HepG2 (cell line): ENCODE data around the gene PRDM15. TPM values are rescaled to one million over a fixed set of nuclear protein-coding genes. Genes with fewer than 3 reads are reported as not detected.

Experiments used
- ATAC-seq: fragments of 200-7000 bp; cut with Tn5 transposase; 3 replicates; pipeline ENCODE4 v1.9.1; 2020; ENCODE audit warnings: mild to moderate bottlenecking, moderate library complexity
- BruUV-seq: library from RNA; stranded (reverse); fragments of 400-500 nt; replicated peaks from 2 replicates; lab custom pipeline; 2021; lab: Mats Ljungman, UMichigan
- CTCF ChIA-PET: fragments of 300-600 bp; formaldehyde crosslinking; extraction: SDS; loops from one replicate; lab custom pipeline; 2021; ENCODE audit warnings: low total read pairs, inconsistent platforms, low intra/inter-chr PET ratio; lab: Yijun Ruan, JAX
- POLR2A ChIA-PET: fragments of 350-600 bp; sonication (Branson Sonifier 250); formaldehyde crosslinking; loops from one replicate; lab custom pipeline; 2020; ENCODE audit warnings: antibody characterized with exemption, inconsistent platforms; lab: Yijun Ruan, JAX
- DNase-seq: peaks from one replicate; pipeline ENCODE4 v3.0.0-alpha.2; 2015; ENCODE audit warnings: low spot score
- FAIRE-seq: peaks from 3 replicates; lab custom pipeline; 2011; peaks lifted over from hg19 to GRCh38; lab: Jason Lieb, UNC
- H2AFZ ChIP-seq: one replicate; pipeline ENCODE4 v1.6.1; 2011; ENCODE audit warnings: low read length, inconsistent platforms
- H3K27ac ChIP-seq: fragments of 300-600 bp; 3 replicates; pipeline ENCODE4 v1.8.0; 2011; ENCODE audit warnings: mixed run types, mild to moderate bottlenecking, mixed read lengths, low read length, inconsistent platforms; ENCODE audit not compliant: insufficient read depth; ENCODE audit errors: extremely low read length
- H3K27me3 ChIP-seq, 2 experiments: fragments of 200-600 bp in 1 of 2; 2 replicates in 1 of 2; 3 replicates in 1 of 2; pipeline versions ENCODE4 v1.6.0 to v1.8.0; 2011; ENCODE audit warnings: low read length in 2 of 2, mild to moderate bottlenecking in 2 of 2, moderate library complexity in 2 of 2, inconsistent platforms in 1 of 2; ENCODE audit not compliant: insufficient read depth in 2 of 2, control insufficient read depth in 1 of 2
- H3K36me3 ChIP-seq, 2 experiments: fragments of 200-600 bp in 1 of 2; replicated peaks in 1 of 2; 2 replicates in 1 of 2; 3 replicates in 1 of 2; pipeline versions ENCODE4 v1.5.1 to v1.8.0; 2011; ENCODE audit warnings: low read length in 2 of 2, inconsistent platforms in 1 of 2; ENCODE audit not compliant: insufficient read depth in 2 of 2, control insufficient read depth in 1 of 2
- H3K4me1 ChIP-seq: 2 replicates; pipeline ENCODE4 v1.5.1; 2012; ENCODE audit warnings: low read length, inconsistent platforms; ENCODE audit not compliant: insufficient read depth
- H3K4me2 ChIP-seq: 2 replicates; pipeline ENCODE4 v1.6.0; 2011; ENCODE audit warnings: low read depth, low read length, inconsistent platforms
- H3K4me3 ChIP-seq, 3 experiments: fragments of 200-600 bp in 1 of 3; sonication (generic), shearing (Covaris generic) in 1 of 3; replicated peaks in 1 of 3; 2 replicates each; pipeline ENCODE4 v1.5.1; 2011 to 2016; ENCODE audit warnings: low read length in 3 of 3, inconsistent platforms in 2 of 3, low read depth in 2 of 3, mild to moderate bottlenecking in 2 of 3, control low read depth in 1 of 3, mixed read lengths in 1 of 3; ENCODE audit not compliant: insufficient read depth in 1 of 3
- H3K79me2 ChIP-seq: one replicate; pipeline ENCODE4 v1.6.1; 2011; ENCODE audit warnings: low read length, inconsistent platforms; ENCODE audit not compliant: insufficient read depth
- H3K9ac ChIP-seq: 2 replicates; pipeline ENCODE4 v1.6.0; 2011; ENCODE audit warnings: mild to moderate bottlenecking, low read depth, low read length, inconsistent platforms; ENCODE audit not compliant: insufficient read depth
- H3K9me3 ChIP-seq: 2 replicates; pipeline ENCODE4 v1.5.1; 2012; ENCODE audit warnings: mild to moderate bottlenecking, low read length
- H4K20me1 ChIP-seq: 2 replicates; pipeline ENCODE4 v1.6.0; 2011; ENCODE audit warnings: inconsistent platforms, mild to moderate bottlenecking, low read length, moderate library complexity; ENCODE audit not compliant: insufficient read depth
- GATAD1 ChIP-seq: IDR thresholded peaks from 2 replicates; pipeline ENCODE4 v1.6.1; 2016; ENCODE audit warnings: missing genetic modification reagents, missing compliant biosample characterization
- GATAD2A ChIP-seq: IDR thresholded peaks from 2 replicates; pipeline ENCODE4 v1.6.1; 2016
- HDAC6 ChIP-seq: fragments of 200-600 bp; sonication (generic); IDR thresholded peaks from 2 replicates; pipeline ENCODE4 v1.7.0; 2017; ENCODE audit warnings: mild to moderate bottlenecking, antibody characterized with exemption, low read length, low read depth
- SMARCC2 ChIP-seq: fragments of 450-650 bp; IDR thresholded peaks from 2 replicates; pipeline ENCODE4 v1.6.1; 2017; ENCODE audit warnings: antibody characterized with exemption, mild to moderate bottlenecking
- TOPORS ChIP-seq: sonication (generic); formaldehyde crosslinking; IDR thresholded peaks from 2 replicates; pipeline ENCODE4 v1.8.0; 2023; ENCODE audit warnings: mild to moderate bottlenecking, missing genetic modification reagents
- ZNF232 ChIP-seq: sonication (generic); formaldehyde crosslinking; IDR thresholded peaks from 2 replicates; pipeline ENCODE4 v1.4.0; 2020; ENCODE audit warnings: missing genetic modification reagents, borderline replicate concordance
- ZNF260 ChIP-seq: sonication (generic); formaldehyde crosslinking; IDR thresholded peaks from 2 replicates; pipeline ENCODE4 v1.4.0; 2020; ENCODE audit warnings: missing genetic modification reagents, low read depth, mild to moderate bottlenecking, borderline replicate concordance
- ZNF367 ChIP-seq: sonication (generic); formaldehyde crosslinking; IDR thresholded peaks from 2 replicates; pipeline ENCODE4 v1.4.0; 2020; ENCODE audit warnings: missing genetic modification reagents, borderline replicate concordance
- ZNF569 ChIP-seq: sonication (generic); formaldehyde crosslinking; IDR thresholded peaks from 2 replicates; pipeline ENCODE4 v1.5.0; 2020; ENCODE audit warnings: mild to moderate bottlenecking, missing genetic modification reagents, moderate library complexity, borderline replicate concordance
- ZNF605 ChIP-seq: sonication (generic); formaldehyde crosslinking; IDR thresholded peaks from 2 replicates; pipeline ENCODE4 v1.8.0; 2022; ENCODE audit warnings: mild to moderate bottlenecking, missing genetic modification reagents
- ZNF644 ChIP-seq: IDR thresholded peaks from 2 replicates; pipeline ENCODE4 v1.6.1; 2016; ENCODE audit warnings: low read depth
- ZNF674 ChIP-seq: sonication (generic); formaldehyde crosslinking; IDR thresholded peaks from 2 replicates; pipeline ENCODE4 v1.5.0; 2020; ENCODE audit warnings: low read depth, mild to moderate bottlenecking, missing genetic modification reagents
- WGBS: methylation state at CpG from one replicate; pipeline ENCODE4 v1.1.6; 2017; ENCODE audit warnings: low lambda C conversion rate; 5-methylcytosine and 5-hydroxymethylcytosine counted together
- in situ Hi-C: cut with HindIII; loops from 2 replicates; pipeline ENCODE4 v1.10.0; 2017; ENCODE audit warnings: low pct_unique_long_range_greater_than_20kb; ENCODE audit not compliant: extremely low pct_ligation_motif_present
- intact Hi-C: fragments of 100-400 bp; cut with micrococcal nuclease; formaldehyde crosslinking; loops from one replicate; pipeline ENCODE4 v1.10.0; 2022; ENCODE audit not compliant: unreplicated experiment
- polyA plus RNA-seq, 8 experiments: library from polyadenylated mRNA; depleted of rRNA in 3 of 8; stranded (reverse) in 7 of 8; unstranded in 1 of 8; fragments of >200 nt; fragmentation: Illumina TruSeq in 4 of 8; extraction: Trizol in 4 of 8; gene quantifications; 2 replicates each; pipeline versions ENCODE4 v1.2.1 to v1.2.3, GENCODE V29; 2011 to 2016; ENCODE audit warnings: low read depth in 4 of 8, missing spikeins in 1 of 8, mixed read lengths in 1 of 8; ENCODE audit not compliant: insufficient read depth in 1 of 8
- total RNA-seq, 5 experiments: library from RNA; depleted of rRNA; stranded (reverse); fragments of >200 nt; fragmentation: Illumina TruSeq; extraction: Trizol; gene quantifications; 2 replicates each; pipeline ENCODE4 v1.2.3, GENCODE V29; 2016; ENCODE audit warnings: low read depth in 1 of 5
- TF ChIP-seq, protein P1 (sequence below): sonication (generic); formaldehyde crosslinking; IDR thresholded peaks from 2 replicates; pipeline ENCODE4 v1.8.1; 2023; ENCODE audit warnings: missing genetic modification reagents, inconsistent platforms, borderline replicate concordance
- TF ChIP-seq, protein P2 (sequence below): sonication (generic); formaldehyde crosslinking; IDR thresholded peaks from 2 replicates; pipeline ENCODE4 v1.4.0; 2020; ENCODE audit warnings: missing genetic modification reagents, borderline replicate concordance
- TF ChIP-seq, protein P3 (sequence below): IDR thresholded peaks from 2 replicates; pipeline ENCODE4 v1.6.1; 2018; ENCODE audit warnings: missing genetic modification reagents, mild to moderate bottlenecking, missing compliant biosample characterization

The PRDM15 gene
- total and polyA plus RNA-seq, 2 of the 13 experiments (the other 11 are each of a cell fraction or from before 2014, with no cell fraction given) = 4.0 to 6.9 TPM

DNA sequence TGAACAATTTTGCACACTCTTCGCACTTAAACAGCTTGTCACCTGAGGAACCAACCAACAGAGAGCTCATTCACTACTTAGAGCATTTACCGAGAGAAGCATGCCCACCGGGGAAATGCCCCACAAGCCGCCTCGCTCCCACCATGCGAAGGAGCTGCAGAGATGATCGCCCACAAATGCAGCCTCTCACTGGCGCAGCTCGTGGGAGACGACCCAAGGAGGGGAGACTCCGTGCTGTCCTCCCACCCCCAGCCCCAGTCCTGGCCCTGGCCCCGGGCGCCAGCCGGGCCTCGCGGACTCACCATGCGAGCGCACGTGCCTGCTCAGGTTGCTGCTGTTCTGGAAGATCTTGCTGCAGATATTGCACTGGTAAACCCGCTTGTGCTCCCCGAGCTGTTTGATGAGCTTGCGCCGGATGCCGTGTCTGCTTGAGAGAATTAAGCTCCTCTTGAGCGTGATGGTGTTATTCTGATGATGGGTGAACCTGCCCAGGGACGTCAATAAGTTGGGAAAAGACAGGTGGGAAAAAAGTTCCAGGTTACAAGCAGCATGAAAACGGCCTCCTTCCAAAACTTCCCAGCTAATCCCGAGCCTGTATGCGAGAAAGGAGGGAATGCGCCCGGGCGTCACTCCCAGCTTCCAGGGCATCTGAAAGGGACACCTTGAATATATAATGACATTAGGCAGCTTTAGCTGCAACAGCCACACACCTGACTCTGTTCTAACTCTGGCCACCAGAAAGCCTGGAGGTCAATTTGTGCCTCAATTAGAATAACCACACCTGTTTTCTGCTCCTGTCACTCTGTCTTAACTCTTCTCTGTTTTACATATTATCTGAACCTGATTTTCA, 42.8 kb downstream of the PRDM15 start:
- no peak overlapping the region for H3K9ac ChIP-seq
- POLR2A ChIA-PET = no interaction called here
- in situ Hi-C loops (no loop called here), intact Hi-C loops (no loop called here)
- DNase-seq (no peak), ATAC-seq (no peak), FAIRE-seq (no peak)
- H3K9me3 ChIP-seq = peaks cover 7% of the 10 kb centered on the region
- CTCF ChIA-PET = no interaction called here
- H3K4me3 ChIP-seq = no peak overlapping the region
- H3K79me2 ChIP-seq = no peaks in the 10 kb centered on the region
- whole genome bisulfite sequencing = 97% methylated on average over 25 of the region's 32 CpGs
- H3K4me1 ChIP-seq = no peaks in the 10 kb centered on the region
- no peaks in the 10 kb centered on the region for H4K20me1 ChIP-seq
- H2AFZ ChIP-seq = no peak overlapping the region
- H3K36me3 ChIP-seq = peaks cover 4 to 43% of the 10 kb centered on the region in 2 experiments; a peak in 4 of 5 replicates
- H3K27ac ChIP-seq = no peak overlapping the region
- TF ChIP-seq, protein P1, sequence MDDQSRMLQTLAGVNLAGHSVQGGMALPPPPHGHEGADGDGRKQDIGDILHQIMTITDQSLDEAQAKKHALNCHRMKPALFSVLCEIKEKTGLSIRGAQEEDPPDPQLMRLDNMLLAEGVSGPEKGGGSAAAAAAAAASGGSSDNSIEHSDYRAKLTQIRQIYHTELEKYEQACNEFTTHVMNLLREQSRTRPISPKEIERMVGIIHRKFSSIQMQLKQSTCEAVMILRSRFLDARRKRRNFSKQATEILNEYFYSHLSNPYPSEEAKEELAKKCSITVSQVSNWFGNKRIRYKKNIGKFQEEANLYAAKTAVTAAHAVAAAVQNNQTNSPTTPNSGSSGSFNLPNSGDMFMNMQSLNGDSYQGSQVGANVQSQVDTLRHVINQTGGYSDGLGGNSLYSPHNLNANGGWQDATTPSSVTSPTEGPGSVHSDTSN (CRISPR knock-in tag) = no peak
- H3K4me2 ChIP-seq = no peak overlapping the region
- no peaks in the 10 kb centered on the region for H3K27me3 ChIP-seq
- BruUV-seq = no TSS peak

DNA sequence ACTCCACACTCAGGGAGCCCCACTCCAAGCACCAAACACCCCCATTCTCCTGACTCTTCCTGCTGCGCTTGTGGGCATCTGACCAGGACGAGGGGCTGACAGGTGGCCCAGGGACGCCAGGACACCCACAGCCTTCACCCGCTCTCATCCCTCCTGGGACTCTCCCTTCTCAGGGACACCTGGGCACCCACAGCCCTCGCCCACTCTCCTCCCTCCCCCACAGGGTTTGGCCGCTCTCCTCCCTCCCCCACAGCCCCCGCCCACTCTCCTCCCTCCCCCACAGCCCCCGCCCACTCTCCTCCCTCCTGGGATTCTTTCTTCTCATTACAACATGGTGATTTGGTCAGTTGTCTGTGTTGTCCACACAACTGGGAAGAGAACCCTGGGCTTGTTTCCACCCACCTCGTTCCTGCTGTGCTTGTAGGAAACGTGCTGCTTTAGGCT, 43.4 kb downstream of the PRDM15 start:
- Histone ChIP-seq H3K27ac (no peak overlapping the region), H3K4me2 (no peak overlapping the region), H2AFZ (no peak overlapping the region), H3K9me3 (peaks cover under 1% of the 10 kb centered on the region; the same call in 1 of the 2 replicates), H3K27me3 (no peaks in the 10 kb centered on the region), H3K9ac (no peak overlapping the region), H4K20me1 (no peaks in the 10 kb centered on the region), H3K4me1 (no peaks in the 10 kb centered on the region), H3K4me3 (no peak overlapping the region), H3K79me2 (no peaks in the 10 kb centered on the region), H3K36me3 (peaks cover 4 to 43% of the 10 kb centered on the region in 2 experiments; a peak in 4 of 5 replicates)
- POLR2A ChIA-PET = no interaction called here
- in situ Hi-C loops (no loop called here), intact Hi-C loops (no loop called here)
- CTCF ChIA-PET = no interaction called here
- DNase-seq (no peak), FAIRE-seq (no peak), ATAC-seq (no peak)
- 95% methylated on average over 10 of the region's 10 CpGs for WGBS
- no TSS peak for BruUV-seq
- TF ChIP-seq TOPORS (CRISPR knock-in tag) (no peak), GATAD1 (CRISPR knock-in tag) (no peak), ZNF605 (CRISPR knock-in tag) (no peak), HDAC6 (no peak), GATAD2A (no peak), ZNF367 (CRISPR knock-in tag) (no peak), SMARCC2 (no peak), ZNF260 (CRISPR knock-in tag) (no peak), ZNF569 (CRISPR knock-in tag) (no peak), ZNF674 (CRISPR knock-in tag) (no peak), ZNF232 (CRISPR knock-in tag) (no peak), ZNF644 (CRISPR knock-in tag) (no peak)
- TF ChIP-seq, protein P2, sequence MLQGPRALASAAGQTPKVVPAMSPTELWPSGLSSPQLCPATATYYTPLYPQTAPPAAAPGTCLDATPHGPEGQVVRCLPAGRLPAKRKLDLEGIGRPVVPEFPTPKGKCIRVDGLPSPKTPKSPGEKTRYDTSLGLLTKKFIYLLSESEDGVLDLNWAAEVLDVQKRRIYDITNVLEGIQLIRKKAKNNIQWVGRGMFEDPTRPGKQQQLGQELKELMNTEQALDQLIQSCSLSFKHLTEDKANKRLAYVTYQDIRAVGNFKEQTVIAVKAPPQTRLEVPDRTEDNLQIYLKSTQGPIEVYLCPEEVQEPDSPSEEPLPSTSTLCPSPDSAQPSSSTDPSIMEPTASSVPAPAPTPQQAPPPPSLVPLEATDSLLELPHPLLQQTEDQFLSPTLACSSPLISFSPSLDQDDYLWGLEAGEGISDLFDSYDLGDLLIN (CRISPR knock-in tag) = no peak
- TF ChIP-seq, protein P3, sequence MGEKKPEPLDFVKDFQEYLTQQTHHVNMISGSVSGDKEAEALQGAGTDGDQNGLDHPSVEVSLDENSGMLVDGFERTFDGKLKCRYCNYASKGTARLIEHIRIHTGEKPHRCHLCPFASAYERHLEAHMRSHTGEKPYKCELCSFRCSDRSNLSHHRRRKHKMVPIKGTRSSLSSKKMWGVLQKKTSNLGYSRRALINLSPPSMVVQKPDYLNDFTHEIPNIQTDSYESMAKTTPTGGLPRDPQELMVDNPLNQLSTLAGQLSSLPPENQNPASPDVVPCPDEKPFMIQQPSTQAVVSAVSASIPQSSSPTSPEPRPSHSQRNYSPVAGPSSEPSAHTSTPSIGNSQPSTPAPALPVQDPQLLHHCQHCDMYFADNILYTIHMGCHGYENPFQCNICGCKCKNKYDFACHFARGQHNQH (CRISPR knock-in tag) = no peak
